Mucosa of descending colon (tissue), 3 donors: ENCODE results near the gene DOCK1. TPM values are rescaled to one million over a fixed set of nuclear protein-coding genes. Genes with fewer than 3 reads are reported as not detected.

Experiments
- ATAC-seq: fragments of 200-7000 bp; cut with Tn5 transposase; one replicate; pipeline ENCODE4 v1.9.1; 2020; ENCODE audit warnings: mild to moderate bottlenecking, moderate library complexity
- DNase-seq, 3 donors: peaks; one replicate each; pipeline ENCODE4 v3.0.0-alpha.2; 2020
- H3K36me3 ChIP-seq: fragments of 200-600 bp; one replicate; pipeline ENCODE4 v1.8.0; 2021; ENCODE audit warnings: low read depth, mild to moderate bottlenecking
- H3K4me1 ChIP-seq: fragments of 200-600 bp; one replicate; pipeline ENCODE4 v1.8.0; 2021; ENCODE audit warnings: low read depth, mild to moderate bottlenecking
- H3K4me3 ChIP-seq: fragments of 200-600 bp; one replicate; pipeline ENCODE4 v1.8.0; 2021; ENCODE audit warnings: mild to moderate bottlenecking
- H3K9me3 ChIP-seq: fragments of 200-600 bp; one replicate; pipeline ENCODE4 v1.8.0; 2021; ENCODE audit warnings: mild to moderate bottlenecking
- intact Hi-C, 2 donors: fragments of 100-400 bp; cut with DNase I in 1 of 2; cut with micrococcal nuclease in 1 of 2; formaldehyde crosslinking; loops; one replicate each; pipeline versions ENCODE4 v1.11.0 to v1.11.1; 2022; cut with DNase I, micrococcal nuclease
- total RNA-seq, 3 donors: library from RNA; stranded (reverse); fragmentation: NEBNext Ultra II Directional in 2 of 3; extraction: Animal tissue kit (Norgen Biotek cat#: 25700) in 2 of 3; gene quantifications; one replicate each; pipeline versions ENCODE4 v1.2.1 to v1.2.4, GENCODE V29; 2021 to 2023
- TF ChIP-seq, protein P1 (sequence below): fragments of 200-600 bp; IDR thresholded peaks from one replicate; pipeline ENCODE4 v1.8.0; 2022; ENCODE audit warnings: antibody characterized with exemption, mild to moderate bottlenecking
- donor health status: DM: no; HTN: no; CAD: no; lungs with moderate emphysema.
- donor health status: DM: no; HTN: no; CAD: no.
- donor health status: DM: no; HTN: yes; CAD: no.

The DOCK1 gene
- total RNA-seq, 3 donors from 2014 or later = 56.5 to 103 (median 74.1) TPM

DNA sequence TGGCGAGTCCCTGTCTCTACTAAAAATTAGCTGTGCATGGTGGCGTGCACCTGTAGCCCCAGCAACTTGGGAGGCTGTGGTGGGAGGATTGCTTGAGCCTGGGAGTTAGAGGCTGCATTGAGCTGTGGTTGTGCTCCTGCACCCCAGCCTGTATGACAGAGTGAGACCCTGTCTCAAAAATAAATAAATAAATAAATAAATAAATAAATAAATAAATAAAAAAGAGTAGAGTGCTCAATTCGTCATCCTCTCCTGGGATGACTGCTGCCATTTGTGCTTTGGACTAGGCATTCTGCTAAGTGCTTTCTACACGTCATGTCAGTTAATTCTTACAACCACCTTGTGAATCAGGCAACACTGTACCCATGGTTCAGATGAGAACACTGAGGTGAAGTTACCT lies 130.6 kb downstream of the DOCK1 start:
- DNase-seq = no peak
- intact Hi-C loops = no loop called here

GRCh38 chr10:127036987-127037386 lies 131.8 kb downstream of the DOCK1 start:
- TF ChIP-seq, protein P1, sequence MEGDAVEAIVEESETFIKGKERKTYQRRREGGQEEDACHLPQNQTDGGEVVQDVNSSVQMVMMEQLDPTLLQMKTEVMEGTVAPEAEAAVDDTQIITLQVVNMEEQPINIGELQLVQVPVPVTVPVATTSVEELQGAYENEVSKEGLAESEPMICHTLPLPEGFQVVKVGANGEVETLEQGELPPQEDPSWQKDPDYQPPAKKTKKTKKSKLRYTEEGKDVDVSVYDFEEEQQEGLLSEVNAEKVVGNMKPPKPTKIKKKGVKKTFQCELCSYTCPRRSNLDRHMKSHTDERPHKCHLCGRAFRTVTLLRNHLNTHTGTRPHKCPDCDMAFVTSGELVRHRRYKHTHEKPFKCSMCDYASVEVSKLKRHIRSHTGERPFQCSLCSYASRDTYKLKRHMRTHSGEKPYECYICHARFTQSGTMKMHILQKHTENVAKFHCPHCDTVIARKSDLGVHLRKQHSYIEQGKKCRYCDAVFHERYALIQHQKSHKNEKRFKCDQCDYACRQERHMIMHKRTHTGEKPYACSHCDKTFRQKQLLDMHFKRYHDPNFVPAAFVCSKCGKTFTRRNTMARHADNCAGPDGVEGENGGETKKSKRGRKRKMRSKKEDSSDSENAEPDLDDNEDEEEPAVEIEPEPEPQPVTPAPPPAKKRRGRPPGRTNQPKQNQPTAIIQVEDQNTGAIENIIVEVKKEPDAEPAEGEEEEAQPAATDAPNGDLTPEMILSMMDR = no peak
- DNase-seq (no peak), ATAC-seq (no peak)
- intact Hi-C loops = no loop called here
- H3K9me3 ChIP-seq = no peaks in the 10 kb centered on the region
- peaks cover 12% of the 10 kb centered on the region for H3K36me3 ChIP-seq
- H3K4me1 ChIP-seq = no peaks in the 10 kb centered on the region
- no peak overlapping the region for H3K4me3 ChIP-seq

More for the DNA sequence above, 130.6 kb downstream of the DOCK1 start:
- no peak for ATAC-seq
- Histone ChIP-seq H3K9me3 (no peaks in the 10 kb centered on the region), H3K4me3 (no peak overlapping the region), H3K4me1 (no peaks in the 10 kb centered on the region), H3K36me3 (peaks cover 12% of the 10 kb centered on the region)
- TF ChIP-seq, protein P1 = no peak

- TF ChIP-seq, protein P1 = no peak
- intact Hi-C loops = no loop called here
- ATAC-seq = no peak
- Histone ChIP-seq H3K4me3 (no peak overlapping the region), H3K9me3 (no peaks in the 10 kb centered on the region), H3K36me3 (peaks cover 4% of the 10 kb centered on the region), H3K4me1 (no peaks in the 10 kb centered on the region)
- DNase-seq = no peak
Measured at GRCh38 chr10:127039435-127039834, 134.2 kb downstream of the DOCK1 start.

GRCh38 chr10:127040756-127041155 lies 135.5 kb downstream of the DOCK1 start:
- no peak for ATAC-seq
- intact Hi-C loops = no loop called here
- no peaks in the 10 kb centered on the region for H3K4me1 ChIP-seq

DNA sequence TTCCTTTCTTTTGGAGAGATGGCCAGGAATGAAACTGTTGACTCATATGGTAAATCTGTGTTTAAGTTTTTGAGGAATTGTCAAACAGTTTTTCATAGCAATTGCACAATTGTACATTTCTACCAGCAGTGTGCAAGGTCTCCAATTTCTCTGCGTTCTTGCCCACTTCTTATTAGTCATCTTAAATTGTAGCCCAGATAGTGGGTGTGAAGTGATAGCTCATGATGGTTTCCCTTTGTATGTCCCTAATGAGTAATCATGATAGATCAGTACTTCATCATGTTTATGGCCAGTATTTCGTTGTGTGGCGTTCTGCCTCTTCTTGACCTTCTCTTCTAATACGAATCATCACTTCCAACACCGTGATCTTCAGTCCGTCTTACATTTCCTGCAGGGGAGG lies 136.3 kb downstream of the DOCK1 start:
- intact Hi-C loops = no loop called here
- no peak for DNase-seq
- peak; percentile 29 for ATAC-seq
- Histone ChIP-seq H3K36me3 (no peaks in the 10 kb centered on the region), H3K4me1 (no peaks in the 10 kb centered on the region), H3K4me3 (no peak overlapping the region), H3K9me3 (no peaks in the 10 kb centered on the region)
- TF ChIP-seq, protein P1 = no peak

More at GRCh38 chr10:127040756-127041155, 135.5 kb downstream of the DOCK1 start:
- Histone ChIP-seq H3K4me3 (no peak overlapping the region), H3K36me3 (no peaks in the 10 kb centered on the region), H3K9me3 (no peaks in the 10 kb centered on the region)
- TF ChIP-seq, protein P1 = no peak
- DNase-seq = no peak

- intact Hi-C loops = no loop called here
- ATAC-seq = no peak
- H3K9me3 ChIP-seq = no peaks in the 10 kb centered on the region
- H3K4me3 ChIP-seq = no peak overlapping the region
- H3K4me1 ChIP-seq = no peaks in the 10 kb centered on the region
- no peaks in the 10 kb centered on the region for H3K36me3 ChIP-seq
- no peak for DNase-seq
- TF ChIP-seq, protein P1 = no peak
Measured at GRCh38 chr10:127043301-127043700, 138.1 kb downstream of the DOCK1 start.
